Glomerular visceral epithelial cell (primary cell): ENCODE data around the gene C1GALT1.
"Not testable (repeated sequence)": the region's sequence is repeated elsewhere in the genome, so short reads cannot be mapped to it uniquely, and the experiment has no call there.

ENCODE experiments used
- DNase-seq: peaks from one replicate; pipeline ENCODE4 v3.0.0-alpha.2; 2016; ENCODE audit errors: extremely low spot score

The C1GALT1 gene

GRCh38 chr7:7237201-7237977 is 55.0 kb downstream of the C1GALT1 start:
- no peak for DNase-seq

- no peak for DNase-seq
Measured at GRCh38 chr7:7237978-7238267, 55.6 kb downstream of the C1GALT1 start.

- DNase-seq: no peak
Measured at GRCh38 chr7:7239346-7239745, 57.0 kb downstream of the C1GALT1 start.

- DNase-seq: no peak
Measured at GRCh38 chr7:7242899-7243298, 60.6 kb downstream of the C1GALT1 start.

- not testable (repeated sequence) for DNase-seq
Measured at GRCh38 chr7:7245233-7245632, 62.9 kb downstream of the C1GALT1 start.

- no peak for DNase-seq
Measured at GRCh38 chr7:7246223-7246622, 63.9 kb downstream of the C1GALT1 start.

GRCh38 chr7:7247658-7248057 is 65.3 kb downstream of the C1GALT1 start:
- DNase-seq: no peak

- no peak for DNase-seq
Measured at GRCh38 chr7:7249814-7250213, 67.5 kb downstream of the C1GALT1 start.

- DNase-seq: no peak
Measured at GRCh38 chr7:7251742-7252141, 69.4 kb downstream of the C1GALT1 start.

- DNase-seq: no peak
Measured at GRCh38 chr7:7254319-7254718, 72.0 kb downstream of the C1GALT1 start.

GRCh38 chr7:7254908-7255307 is 72.6 kb downstream of the C1GALT1 start:
- peak; percentile 41 for DNase-seq

GRCh38 chr7:7256731-7257274 is 74.5 kb downstream of the C1GALT1 start:
- DNase-seq: no peak

- peak; percentile 69 for DNase-seq
Measured at GRCh38 chr7:7257899-7258692, 75.8 kb downstream of the C1GALT1 start.

- DNase-seq: no peak
Measured at GRCh38 chr7:7261863-7262262, 79.5 kb downstream of the C1GALT1 start.

- no peak for DNase-seq
Measured at GRCh38 chr7:7263297-7264230, 81.2 kb downstream of the C1GALT1 start.

GRCh38 chr7:7264306-7265040 is 82.1 kb downstream of the C1GALT1 start:
- DNase-seq: no peak

GRCh38 chr7:7265081-7266075 is 83.0 kb downstream of the C1GALT1 start:
- DNase-seq: peak; percentile 17

- DNase-seq: no peak
Measured at GRCh38 chr7:7266257-7266881, 84.0 kb downstream of the C1GALT1 start.

GRCh38 chr7:7271094-7271874 is 88.9 kb downstream of the C1GALT1 start:
- peak; percentile 74 for DNase-seq
